NCI-H2107 treated with DMSO at 0.1 percent for 48 hours (cell line): ENCODE measurements around the gene MTSS2.
A peak's percentile ranks its signal among the peaks of the same experiment; 100 is the strongest.

Experiments used
- DNase-seq: peaks from one replicate; lab custom pipeline; 2025; ENCODE audit not compliant: unreplicated experiment; lab: John Stamatoyannopoulos, UW

MTSS2 gene

GRCh38 chr16:70700101-70701020 lies 14.5 kb upstream of the MTSS2 start:
- DNase-seq = peak; percentile 38

GRCh38 chr16:70699696-70700095 lies 13.8 kb upstream of the MTSS2 start:
- no peak for DNase-seq

GRCh38 chr16:70698901-70699300 lies 13.0 kb upstream of the MTSS2 start:
- DNase-seq = no peak

- no peak for DNase-seq
Measured at GRCh38 chr16:70697594-70698170, 11.8 kb upstream of the MTSS2 start.

- DNase-seq = no peak
Measured at GRCh38 chr16:70696952-70697593, 11.2 kb upstream of the MTSS2 start.

- no peak for DNase-seq
Measured at GRCh38 chr16:70696355-70696754, 10.5 kb upstream of the MTSS2 start.

- DNase-seq = peak; percentile 86
Measured at GRCh38 chr16:70695331-70696070, 9.6 kb upstream of the MTSS2 start.

- DNase-seq = no peak
Measured at GRCh38 chr16:70694868-70695218, 9.0 kb upstream of the MTSS2 start.

- DNase-seq = no peak
Measured at GRCh38 chr16:70694088-70694867, 8.4 kb upstream of the MTSS2 start.

- DNase-seq = peak; percentile 42
Measured at GRCh38 chr16:70692873-70693671, 7.2 kb upstream of the MTSS2 start.

GRCh38 chr16:70692130-70692872 lies 6.4 kb upstream of the MTSS2 start:
- no peak for DNase-seq

GRCh38 chr16:70691223-70692129 lies 5.6 kb upstream of the MTSS2 start:
- no peak for DNase-seq

GRCh38 chr16:70689970-70690891 lies 4.4 kb upstream of the MTSS2 start:
- no peak for DNase-seq

- no peak for DNase-seq
Measured at GRCh38 chr16:70689035-70689969, 3.4 kb upstream of the MTSS2 start.

GRCh38 chr16:70688246-70688742 lies 2.4 kb upstream of the MTSS2 start:
- no peak for DNase-seq
